Activated CD4-positive, alpha-beta T cell treated with anti-CD3 and anti-CD28 coated beads, Interleukin-2, amount 10 ng/mL, durations not matched to agents 24 days and 14 days (primary cell): Measurements from ENCODE around the gene CCL8. TPM values are rescaled to one million over a fixed set of nuclear protein-coding genes. Genes with fewer than 3 reads are reported as not detected.

Source experiments
- DNase-seq: peaks from one replicate; pipeline ENCODE4 v3.0.0; 2022
- H3K27ac Mint-ChIP-seq: one replicate; pipeline ENCODE4 v1.8.0; 2022; ENCODE audit warnings: mild to moderate bottlenecking, mixed read lengths
- H3K27me3 Mint-ChIP-seq: one replicate; pipeline ENCODE4 v1.8.0; 2022; ENCODE audit warnings: mixed read lengths
- H3K36me3 Mint-ChIP-seq: one replicate; pipeline ENCODE4 v1.8.0; 2022; ENCODE audit warnings: low read depth, mild to moderate bottlenecking, mixed read lengths
- H3K4me1 Mint-ChIP-seq: one replicate; pipeline ENCODE4 v1.8.0; 2021; ENCODE audit warnings: mixed read lengths
- H3K4me3 Mint-ChIP-seq: one replicate; pipeline ENCODE4 v1.8.0; 2022; ENCODE audit warnings: mild to moderate bottlenecking, moderate library complexity, mixed read lengths
- H3K9me3 Mint-ChIP-seq: one replicate; pipeline ENCODE4 v1.8.0; 2021; ENCODE audit warnings: mixed read lengths
- intact Hi-C: fragments of 100-400 bp; cut with micrococcal nuclease; formaldehyde crosslinking; loops from one replicate; pipeline ENCODE4 v1.15.1; 2023
- total RNA-seq: library from RNA; stranded (reverse); gene quantifications from 2 replicates; pipeline ENCODE4 v1.2.3, GENCODE V29; 2022

Gene CCL8
- total RNA-seq, result not detected in 2 replicates

- no peaks in the 10 kb centered on the region for H3K4me1 Mint-ChIP-seq
- H3K4me3 Mint-ChIP-seq, result no peak within 1 kb of the TSS
- no peaks in the 10 kb centered on the region for H3K36me3 Mint-ChIP-seq
- H3K27me3 Mint-ChIP-seq, result peaks cover 33% of the 10 kb centered on the region
- H3K27ac Mint-ChIP-seq, result no peak within 1 kb of the TSS
- DNase-seq, result no peak
- intact Hi-C loops, result no loop called here
- H3K9me3 Mint-ChIP-seq, result peaks cover 5% of the 10 kb centered on the region
Observed at GRCh38 chr17:34319039-34319483, at the start of gene CCL8. TSS of gene CCL8 (plus strand) at chr17:34319435. CDS start at chr17:34319502, 67 bp downstream.

GRCh38 chr17:34269969-34270368, 49.3 kb upstream of the CCL8 start, which contains the start of gene CCL7:
TSS of gene CCL7 (plus strand) at chr17:34270221. CDS start at chr17:34270291, 70 bp downstream.
- no peak within 1 kb of the TSS for H3K4me3 Mint-ChIP-seq
- H3K27ac Mint-ChIP-seq, result no peak within 1 kb of the TSS
- intact Hi-C loops, result no loop called here
- no peak for DNase-seq
- peaks cover 46% of the 10 kb centered on the region for H3K27me3 Mint-ChIP-seq
- no peaks in the 10 kb centered on the region for H3K9me3 Mint-ChIP-seq
- no peaks in the 10 kb centered on the region for H3K36me3 Mint-ChIP-seq
- no peaks in the 10 kb centered on the region for H3K4me1 Mint-ChIP-seq

DNA sequence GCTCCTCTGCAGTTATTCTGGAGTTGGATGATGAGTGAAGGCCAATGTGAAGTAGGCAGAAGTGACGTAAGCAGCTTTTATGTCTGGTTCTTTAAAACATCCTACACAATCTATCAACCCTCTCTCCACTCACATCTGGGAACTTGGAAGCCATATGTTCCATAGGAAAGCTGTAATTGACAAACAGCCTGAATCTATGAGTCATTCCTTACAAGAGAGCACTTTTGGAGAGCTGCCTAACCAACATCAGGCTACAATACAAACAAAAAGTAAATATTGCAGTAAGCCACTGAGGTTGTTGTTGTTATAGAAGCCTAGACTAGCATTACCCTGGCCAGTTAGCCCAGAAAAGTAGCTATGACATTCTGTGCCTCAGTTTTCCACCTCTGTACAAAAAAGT, 43.4 kb upstream of the CCL8 start:
- Mint-ChIP-seq H3K4me3 (no peak overlapping the region), H3K9me3 (no peaks in the 10 kb centered on the region), H3K4me1 (no peaks in the 10 kb centered on the region), H3K36me3 (no peaks in the 10 kb centered on the region), H3K27me3 (peaks cover 51% of the 10 kb centered on the region), H3K27ac (no peak overlapping the region)
- intact Hi-C loops, result no loop called here
- DNase-seq, result no peak

DNA sequence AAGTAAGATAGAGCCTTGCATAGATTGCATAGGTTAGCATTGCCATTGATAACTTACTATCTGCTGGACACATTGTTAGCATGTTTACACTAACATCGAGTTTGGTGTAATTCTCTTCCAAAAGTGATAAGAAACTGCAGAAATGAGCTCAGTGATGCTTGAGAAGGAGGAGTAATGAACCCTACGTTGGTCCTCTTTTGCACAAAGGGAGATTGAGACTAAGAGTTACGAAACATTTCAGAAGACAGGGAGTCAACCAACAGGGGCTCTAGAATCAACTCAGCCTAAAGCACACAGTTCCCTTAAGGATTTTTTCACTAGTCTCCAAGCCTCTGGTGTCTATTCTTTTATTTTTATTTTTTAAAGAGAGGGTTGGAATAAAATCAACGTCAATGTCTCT, 42.4 kb upstream of the CCL8 start:
- H3K27me3 Mint-ChIP-seq, result peaks cover 54% of the 10 kb centered on the region
- DNase-seq, result no peak
- no peaks in the 10 kb centered on the region for H3K36me3 Mint-ChIP-seq
- intact Hi-C loops, result no loop called here
- no peak overlapping the region for H3K4me3 Mint-ChIP-seq
- no peaks in the 10 kb centered on the region for H3K9me3 Mint-ChIP-seq
- H3K4me1 Mint-ChIP-seq, result no peaks in the 10 kb centered on the region
- H3K27ac Mint-ChIP-seq, result no peak overlapping the region

- Mint-ChIP-seq H3K4me1 (no peaks in the 10 kb centered on the region), H3K9me3 (no peaks in the 10 kb centered on the region), H3K36me3 (no peaks in the 10 kb centered on the region), H3K27ac (no peak overlapping the region), H3K27me3 (peaks cover 44% of the 10 kb centered on the region), H3K4me3 (no peak overlapping the region)
- peak; percentile 8 for DNase-seq
- intact Hi-C loops, result no loop called here
Observed at GRCh38 chr17:34283571-34283970, 35.7 kb upstream of the CCL8 start.

DNA sequence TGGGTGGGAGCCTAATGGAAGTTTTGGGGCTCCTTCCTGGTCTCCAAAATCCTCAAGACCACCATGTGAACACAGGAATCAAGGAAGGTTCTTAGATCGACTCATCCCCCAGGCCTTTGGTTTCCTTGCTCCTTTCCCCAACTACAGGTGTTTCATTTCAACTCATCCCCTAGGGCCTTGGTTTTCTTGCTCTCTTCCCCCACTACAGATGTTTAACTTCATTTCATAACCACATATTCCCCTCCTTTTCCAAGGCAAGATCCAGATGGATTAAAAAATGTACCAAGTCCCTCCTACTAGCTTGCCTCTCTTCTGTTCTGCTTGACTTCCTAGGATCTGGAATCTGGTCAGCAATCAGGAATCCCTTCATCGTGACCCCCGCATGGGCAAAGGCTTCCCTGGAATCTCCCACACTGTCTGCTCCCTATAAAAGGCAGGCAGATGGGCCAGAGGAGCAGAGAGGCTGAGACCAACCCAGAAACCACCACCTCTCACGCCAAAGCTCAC, 33.9 kb upstream of the CCL8 start, which contains the start of gene CCL11:
Gene CCL11 (plus strand): TSS at position 457 of the 507 bp plus-strand sequence. CDS start 67 bp downstream, outside the sequence.
- DNase-seq, result peak; percentile 13
- Mint-ChIP-seq H3K27me3 (peaks cover 36% of the 10 kb centered on the region), H3K9me3 (no peaks in the 10 kb centered on the region), H3K4me1 (no peaks in the 10 kb centered on the region), H3K4me3 (no peak within 1 kb of the TSS), H3K27ac (no peak within 1 kb of the TSS), H3K36me3 (no peaks in the 10 kb centered on the region)
- intact Hi-C loops, result no loop called here

GRCh38 chr17:34287875-34288274, 31.4 kb upstream of the CCL8 start:
- Mint-ChIP-seq H3K4me3 (no peak overlapping the region), H3K27ac (no peak overlapping the region), H3K9me3 (no peaks in the 10 kb centered on the region), H3K27me3 (peaks cover 21% of the 10 kb centered on the region), H3K4me1 (no peaks in the 10 kb centered on the region), H3K36me3 (no peaks in the 10 kb centered on the region)
- intact Hi-C loops, result no loop called here
- no peak for DNase-seq

- DNase-seq, result no peak
- H3K9me3 Mint-ChIP-seq, result no peaks in the 10 kb centered on the region
- H3K27me3 Mint-ChIP-seq, result peaks cover 18% of the 10 kb centered on the region
- intact Hi-C loops, result no loop called here
- H3K27ac Mint-ChIP-seq, result no peak overlapping the region
- H3K4me1 Mint-ChIP-seq, result no peaks in the 10 kb centered on the region
- H3K36me3 Mint-ChIP-seq, result no peaks in the 10 kb centered on the region
- H3K4me3 Mint-ChIP-seq, result no peak overlapping the region
Observed at GRCh38 chr17:34290586-34290985, 28.6 kb upstream of the CCL8 start.

GRCh38 chr17:34291721-34292348, 27.4 kb upstream of the CCL8 start:
- no peak for DNase-seq
- intact Hi-C loops, result no loop called here
- H3K36me3 Mint-ChIP-seq, result no peaks in the 10 kb centered on the region
- H3K4me1 Mint-ChIP-seq, result no peaks in the 10 kb centered on the region
- H3K4me3 Mint-ChIP-seq, result no peak overlapping the region
- no peaks in the 10 kb centered on the region for H3K9me3 Mint-ChIP-seq
- no peak overlapping the region for H3K27ac Mint-ChIP-seq
- H3K27me3 Mint-ChIP-seq, result peaks cover 14% of the 10 kb centered on the region

DNA sequence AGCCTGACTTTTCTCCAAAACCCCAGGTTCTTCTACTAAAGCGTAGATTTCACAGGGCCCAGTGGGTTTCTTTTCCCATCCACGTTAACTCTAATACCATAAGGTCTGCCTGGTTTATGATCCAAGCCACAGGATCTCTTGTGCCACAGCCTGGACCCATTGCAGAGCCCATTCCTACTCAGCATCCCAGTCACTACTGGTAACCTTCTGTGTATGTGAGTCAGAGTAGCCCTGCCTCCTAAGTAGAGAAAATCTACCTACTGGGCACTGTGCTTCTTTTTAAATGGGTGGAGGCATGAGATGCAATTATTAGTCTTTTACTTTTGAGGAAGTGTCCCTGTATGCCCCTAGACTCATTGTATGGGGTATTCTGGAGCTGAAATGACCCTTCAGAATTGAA, 20.2 kb upstream of the CCL8 start:
- H3K4me3 Mint-ChIP-seq, result no peak overlapping the region
- H3K36me3 Mint-ChIP-seq, result no peaks in the 10 kb centered on the region
- intact Hi-C loops, result no loop called here
- H3K27me3 Mint-ChIP-seq, result peaks cover 7% of the 10 kb centered on the region
- H3K9me3 Mint-ChIP-seq, result peaks cover 6% of the 10 kb centered on the region
- H3K4me1 Mint-ChIP-seq, result peaks cover 22% of the 10 kb centered on the region
- DNase-seq, result no peak
- H3K27ac Mint-ChIP-seq, result no peak overlapping the region

DNA sequence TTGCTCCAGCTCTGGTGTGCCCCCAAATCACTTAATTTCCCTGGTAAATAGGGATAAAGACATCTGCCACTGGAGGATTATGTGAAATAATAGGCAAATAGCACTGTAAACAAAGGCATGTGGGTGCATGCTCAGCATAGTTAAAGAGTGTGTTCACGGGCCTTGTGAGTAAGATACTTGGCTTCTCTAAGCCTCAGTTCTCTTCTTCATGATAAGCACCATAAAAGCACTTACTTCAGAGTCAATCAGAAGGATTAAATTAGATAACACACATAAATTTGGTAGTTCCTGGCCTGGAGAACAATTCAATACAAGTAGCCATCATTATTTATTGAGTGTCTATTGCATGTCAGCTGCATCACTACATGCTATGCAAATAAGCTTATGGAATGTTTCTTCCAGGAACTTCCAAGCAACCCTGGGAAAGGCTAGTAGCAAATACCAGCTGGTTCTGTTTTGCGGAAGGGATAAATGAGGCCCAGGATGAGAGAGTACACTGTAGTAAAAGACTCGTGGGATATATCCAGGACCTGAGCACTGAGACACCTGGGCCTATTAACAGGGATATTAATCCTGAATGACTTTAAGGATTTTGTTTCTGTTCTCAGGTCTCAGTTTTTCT, 19.2 kb upstream of the CCL8 start:
- Mint-ChIP-seq H3K4me3 (no peak overlapping the region), H3K9me3 (peaks cover 6% of the 10 kb centered on the region), H3K4me1 (peaks cover 23% of the 10 kb centered on the region), H3K27me3 (peaks cover 8% of the 10 kb centered on the region), H3K36me3 (no peaks in the 10 kb centered on the region), H3K27ac (no peak overlapping the region)
- no peak for DNase-seq
- intact Hi-C loops, result no loop called here

DNA sequence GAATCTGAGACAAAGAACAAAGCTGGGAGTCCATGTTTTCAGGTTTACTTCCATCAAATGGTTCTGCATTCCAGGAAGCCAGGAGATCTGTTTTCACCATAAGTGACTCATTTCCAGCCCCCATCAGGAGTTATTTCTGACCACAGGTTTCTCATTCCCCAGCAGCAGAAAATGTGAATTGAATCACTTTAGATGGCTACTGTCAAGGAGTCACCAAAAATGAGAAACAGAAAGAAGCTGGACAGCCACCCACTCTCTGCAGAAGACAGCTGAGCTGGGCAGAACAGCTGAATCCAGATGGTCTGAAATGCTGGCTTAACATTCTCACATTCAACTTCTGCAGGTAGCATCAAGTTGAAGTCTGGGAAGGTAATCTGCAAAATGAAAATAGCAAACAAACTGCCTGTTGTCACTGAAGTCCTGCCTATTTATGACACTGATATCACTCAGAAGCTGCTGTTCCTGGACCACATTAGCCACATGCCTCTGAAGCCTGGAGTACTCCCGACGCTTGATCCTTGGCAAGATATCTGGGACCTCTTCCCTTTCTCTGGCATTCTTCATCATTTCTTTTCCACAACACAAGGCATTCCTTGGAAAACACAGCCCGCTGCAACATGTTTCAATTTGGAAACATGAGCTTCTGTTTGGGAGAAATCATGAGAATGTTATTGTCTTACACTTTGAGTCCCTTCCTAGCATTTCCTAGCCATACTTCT, 18.4 kb upstream of the CCL8 start:
- H3K27me3 Mint-ChIP-seq, result peaks cover 11% of the 10 kb centered on the region
- no peak for DNase-seq
- peaks cover 6% of the 10 kb centered on the region for H3K9me3 Mint-ChIP-seq
- H3K4me1 Mint-ChIP-seq, result peaks cover 23% of the 10 kb centered on the region
- H3K27ac Mint-ChIP-seq, result no peak overlapping the region
- intact Hi-C loops, result no loop called here
- H3K36me3 Mint-ChIP-seq, result no peaks in the 10 kb centered on the region
- no peak overlapping the region for H3K4me3 Mint-ChIP-seq

GRCh38 chr17:34301986-34302385, 17.2 kb upstream of the CCL8 start:
- intact Hi-C loops, result no loop called here
- Mint-ChIP-seq H3K9me3 (peaks cover 6% of the 10 kb centered on the region), H3K27ac (no peak overlapping the region), H3K4me1 (peaks cover 28% of the 10 kb centered on the region), H3K36me3 (no peaks in the 10 kb centered on the region), H3K4me3 (no peak overlapping the region), H3K27me3 (peaks cover 10% of the 10 kb centered on the region)
- DNase-seq, result no peak

GRCh38 chr17:34302636-34303035, 16.6 kb upstream of the CCL8 start:
- Mint-ChIP-seq H3K27me3 (peaks cover 10% of the 10 kb centered on the region), H3K4me1 (peaks cover 34% of the 10 kb centered on the region), H3K27ac (no peak overlapping the region), H3K36me3 (no peaks in the 10 kb centered on the region), H3K4me3 (no peak overlapping the region), H3K9me3 (peaks cover 6% of the 10 kb centered on the region)
- no peak for DNase-seq
- intact Hi-C loops, result no loop called here
